Esophagus squamous epithelium (tissue), 5 donors: ENCODE results near the gene COX6A1. TPM values are rescaled to one million over a fixed set of nuclear protein-coding genes. Genes with fewer than 3 reads are reported as not detected.

Source experiments
- DNase-seq: peaks from one replicate; lab custom pipeline; 2025; lab: John Stamatoyannopoulos, UW
- H3K27ac ChIP-seq, 4 donors: fragments of 200-600 bp; sonication (generic); one replicate each; pipeline ENCODE4 v1.5.1; 2016 to 2019; ENCODE audit warnings: mild to moderate bottlenecking in 1 of 4
- H3K27me3 ChIP-seq, 4 donors: fragments of 200-600 bp; sonication (generic); 1 replicate in 3 of 4; 2 replicates in 1 of 4; pipeline versions ENCODE4 v1.5.1 to v1.6.0; 2017 to 2021; ENCODE audit warnings: antibody characterized with exemption in 1 of 4
- H3K36me3 ChIP-seq, 3 donors: fragments of 200-600 bp; sonication (generic); one replicate each; pipeline ENCODE4 v1.5.1; 2016 to 2019
- H3K4me1 ChIP-seq, 3 donors: fragments of 200-600 bp; sonication (generic); one replicate each; pipeline ENCODE4 v1.5.1; 2017 to 2019
- H3K4me3 ChIP-seq, 4 donors: fragments of 200-600 bp; sonication (generic); 1 replicate in 3 of 4; 2 replicates in 1 of 4; pipeline ENCODE4 v1.5.1; 2016 to 2019; ENCODE audit warnings: mild to moderate bottlenecking in 2 of 4, moderate library complexity in 1 of 4
- H3K9me3 ChIP-seq, 3 donors: fragments of 200-600 bp; sonication (generic); one replicate each; pipeline ENCODE4 v1.5.1; 2016 to 2019
- CTCF ChIP-seq, 6 experiments: fragments of 450-650 bp in 4 of 6; fragments of 200-600 bp in 2 of 6; sonication (generic) in 2 of 6; IDR thresholded peaks; one replicate each; pipeline ENCODE4 v1.5.1; 2016 to 2019; ENCODE audit warnings: antibody characterized with exemption in 6 of 6, mild to moderate bottlenecking in 4 of 6, moderate library complexity in 4 of 6
- POLR2A ChIP-seq, 4 donors: fragments of 450-650 bp; IDR thresholded peaks; one replicate each; pipeline ENCODE4 v1.6.1; 2017; ENCODE audit warnings: antibody characterized with exemption in 4 of 4, mild to moderate bottlenecking in 4 of 4, moderate library complexity in 3 of 4
- WGBS, 2 donors: methylation state at CpG; one replicate each; pipeline ENCODE4 v1.1.5; 2018; 5-methylcytosine and 5-hydroxymethylcytosine counted together
- intact Hi-C: fragments of 100-400 bp; cut with DNase I; formaldehyde crosslinking; loops from one replicate; pipeline ENCODE4 v1.15.0; 2022
- total RNA-seq, 4 donors: library from RNA; depleted of rRNA; stranded (reverse); fragments of >200 nt; gene quantifications; one replicate each; pipeline ENCODE4 v1.1.0, GENCODE V29; 2016
- donor health status: DM: yes; HTN: yes; CAD: no.

COX6A1 gene
- total RNA-seq, 4 donors from 2014 or later = 515 to 809 (median 685) TPM

DNA sequence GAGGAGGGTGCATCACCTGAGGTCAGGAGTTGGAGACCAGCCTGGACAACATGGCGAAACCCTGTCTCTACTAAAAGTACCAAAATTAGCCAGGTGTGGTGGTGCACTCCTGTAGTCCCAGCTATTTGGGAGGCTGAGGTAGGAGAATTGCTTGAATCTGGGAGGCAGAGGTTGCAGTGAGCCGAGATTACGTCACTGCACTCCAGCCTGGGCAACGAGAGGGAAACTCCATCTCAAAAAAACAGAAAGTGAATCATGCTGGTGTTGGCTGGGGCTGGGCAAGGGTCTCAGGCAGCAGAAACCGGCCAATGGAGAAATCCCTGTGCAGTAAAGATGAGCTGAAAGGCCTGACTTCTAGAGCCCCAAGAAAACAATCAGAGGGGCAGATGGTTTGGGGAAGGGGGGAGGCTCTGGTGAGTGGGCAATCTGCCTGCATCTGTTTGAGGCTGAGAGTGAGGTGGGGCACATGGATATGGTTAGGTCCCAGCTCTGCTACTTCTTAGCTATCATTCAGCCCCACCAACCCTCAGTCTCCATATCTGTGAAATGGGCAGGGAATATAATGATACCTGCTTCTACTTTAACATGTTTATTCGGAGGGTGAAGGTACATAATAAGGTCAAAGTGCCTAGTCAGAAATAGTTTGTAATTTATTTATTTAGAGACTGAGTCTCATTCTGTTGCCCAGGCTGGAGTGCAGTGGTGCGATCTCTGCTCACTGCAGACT lies 21.3 kb upstream of the COX6A1 start:
- WGBS, 2 donors = 69 to 77% methylated on average over 7 of the region's 7 CpGs
- Histone ChIP-seq H3K27ac (no peak overlapping the region), H3K27me3 (no peaks in the 10 kb centered on the region), H3K9me3 (no peaks in the 10 kb centered on the region), H3K36me3 (no peaks in the 10 kb centered on the region), H3K4me1 (no peaks in the 10 kb centered on the region), H3K4me3 (no peak overlapping the region)
- no peak for TF ChIP-seq CTCF (IDR thresholded peaks at IDR 0.05)
- no peak for TF ChIP-seq POLR2A (IDR thresholded peaks at IDR 0.05)
- intact Hi-C loops = no loop called here
- DNase-seq = no peak

DNA sequence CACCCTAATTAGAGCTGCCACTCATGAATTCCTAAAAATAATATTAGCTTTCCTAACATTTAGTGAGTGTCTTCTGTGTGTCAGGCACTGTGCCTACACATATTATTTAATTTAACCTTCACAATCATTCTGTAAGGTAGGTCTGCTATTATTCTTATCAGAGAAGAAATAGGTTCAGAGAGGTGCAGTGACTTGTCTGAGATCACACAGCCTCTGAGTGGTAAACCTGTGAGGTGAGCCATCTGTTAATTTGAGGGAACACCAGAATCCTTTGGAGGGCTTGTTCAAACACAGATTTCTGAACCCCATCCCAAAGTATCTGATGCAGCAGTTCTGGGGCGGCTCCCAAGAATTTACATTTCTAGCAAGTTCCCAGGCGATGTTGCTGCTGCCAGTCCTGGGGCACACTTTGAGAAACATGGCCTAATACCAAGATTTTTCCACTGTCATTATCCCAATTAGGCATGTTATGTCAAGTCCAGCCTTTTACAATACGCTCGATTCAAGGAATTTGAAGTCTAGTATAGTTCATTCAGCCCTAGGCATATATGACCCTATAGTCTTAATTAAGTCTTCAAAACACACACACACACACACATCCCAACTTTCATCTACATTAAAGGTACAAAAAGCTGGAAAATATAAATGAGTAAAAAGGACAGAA lies 19.9 kb upstream of the COX6A1 start:
- Histone ChIP-seq H3K9me3 (no peaks in the 10 kb centered on the region), H3K27ac (no peak overlapping the region), H3K36me3 (no peaks in the 10 kb centered on the region), H3K4me1 (no peaks in the 10 kb centered on the region), H3K27me3 (no peaks in the 10 kb centered on the region), H3K4me3 (no peak overlapping the region)
- TF ChIP-seq CTCF (IDR thresholded peaks at IDR 0.05) = no peak
- TF ChIP-seq POLR2A (IDR thresholded peaks at IDR 0.05) = no peak
- intact Hi-C loops = no loop called here
- DNase-seq = no peak
- WGBS, 2 donors = 32 to 59% methylated on average over 4 of the region's 4 CpGs

- intact Hi-C loops = no loop called here
- Histone ChIP-seq H3K27me3 (no peaks in the 10 kb centered on the region), H3K36me3 (no peaks in the 10 kb centered on the region), H3K4me1 (no peaks in the 10 kb centered on the region), H3K9me3 (no peaks in the 10 kb centered on the region), H3K27ac (no peak overlapping the region), H3K4me3 (no peak overlapping the region)
- WGBS, 2 donors = 67 to 79% methylated on average over 3 to 4 of the region's 4 CpGs
- TF ChIP-seq CTCF (IDR thresholded peaks at IDR 0.05) = no peak
- no peak for TF ChIP-seq POLR2A (IDR thresholded peaks at IDR 0.05)
- DNase-seq = no peak
Observed at GRCh38 chr12:120421701-120422100, 16.2 kb upstream of the COX6A1 start.

DNA sequence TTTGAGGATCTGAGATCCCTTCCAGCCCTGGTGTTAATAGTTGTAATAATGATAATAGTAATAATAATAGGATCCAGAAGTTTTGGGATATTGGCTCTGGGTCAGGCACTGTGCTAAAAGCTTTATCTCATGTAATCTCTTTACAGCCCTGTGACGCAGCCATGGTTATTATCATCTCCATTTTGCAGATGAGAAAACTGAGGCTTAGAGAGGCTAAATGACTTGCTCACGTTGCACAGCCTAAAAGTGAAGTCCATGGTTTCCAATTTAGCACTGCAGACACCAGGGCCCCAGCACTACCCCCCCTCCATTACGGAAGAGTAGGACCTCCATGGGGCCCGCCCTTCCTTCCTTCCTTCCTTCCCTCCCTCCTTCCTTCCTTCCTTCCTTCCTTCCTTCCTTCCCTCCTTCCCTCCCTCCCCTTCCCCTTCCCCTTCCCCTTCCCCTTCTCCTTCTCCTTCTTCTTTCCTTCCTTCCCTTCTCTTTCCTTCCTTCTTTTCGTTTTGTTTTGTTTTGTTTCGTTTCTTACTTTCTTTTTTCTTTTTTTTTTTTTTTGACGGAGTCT lies 14.9 kb upstream of the COX6A1 start:
- no peaks in the 10 kb centered on the region for H3K9me3 ChIP-seq
- intact Hi-C loops = no loop called here
- no peak for DNase-seq
- 59 to 60% methylated on average over 4 to 7 of the region's 7 CpGs for WGBS, 2 donors
- H3K36me3 ChIP-seq = no peaks in the 10 kb centered on the region
- H3K27ac ChIP-seq = no peak overlapping the region
- H3K4me3 ChIP-seq = no peak overlapping the region
- H3K4me1 ChIP-seq = no peaks in the 10 kb centered on the region
- TF ChIP-seq CTCF (IDR thresholded peaks at IDR 0.05) (no peak), POLR2A (IDR thresholded peaks at IDR 0.05) (no peak)
- no peaks in the 10 kb centered on the region for H3K27me3 ChIP-seq

GRCh38 chr12:120425797-120426196 lies 12.1 kb upstream of the COX6A1 start:
- TF ChIP-seq POLR2A (IDR thresholded peaks at IDR 0.05) (no peak), CTCF (IDR thresholded peaks at IDR 0.05) (no peak)
- Histone ChIP-seq H3K27me3 (peaks cover 0 to 4% (median 0%) of the 10 kb centered on the region in 4 donors), H3K36me3 (no peaks in the 10 kb centered on the region), H3K9me3 (no peaks in the 10 kb centered on the region), H3K4me3 (no peak overlapping the region), H3K4me1 (peaks cover 0 to 7% (median 0%) of the 10 kb centered on the region in 3 donors), H3K27ac (no peak overlapping the region)
- WGBS, 2 donors = 85 to 90% methylated on average over 3 of the region's 3 CpGs
- intact Hi-C loops = no loop called here
- no peak for DNase-seq
